Endothelial cell of umbilical vein (primary cell): Measurements from ENCODE around the gene DTX4.

Source experiments
- EZH2 ChIP-seq: IDR thresholded peaks from 2 replicates; pipeline ENCODE4 v1.6.1; 2012; ENCODE audit warnings: borderline replicate concordance, low read depth, mild to moderate bottlenecking, moderate library complexity, low read length, inconsistent platforms; ENCODE audit not compliant: severe bottlenecking
- FOS ChIP-seq: IDR thresholded peaks from 2 replicates; pipeline ENCODE4 v1.6.1; 2011; ENCODE audit warnings: mild to moderate bottlenecking, low read length, moderate library complexity, borderline replicate concordance; ENCODE audit not compliant: insufficient read depth
- JUN ChIP-seq: IDR thresholded peaks from 2 replicates; pipeline ENCODE4 v1.6.1; 2011; ENCODE audit warnings: borderline replicate concordance, low read depth; ENCODE audit not compliant: insufficient read length, insufficient read depth
- POLR2A ChIP-seq: IDR thresholded peaks from 2 replicates; pipeline ENCODE4 v1.6.1; 2012; ENCODE audit warnings: low read depth, mild to moderate bottlenecking, control low read depth, low read length
- POLR2AphosphoS5 ChIP-seq: IDR thresholded peaks from 2 replicates; pipeline ENCODE4 v1.6.1; 2012; ENCODE audit warnings: low read depth, mild to moderate bottlenecking, control low read depth, low read length, moderate library complexity; ENCODE audit not compliant: insufficient read depth
- TF ChIP-seq, protein P1 (sequence below), 2 donors: IDR thresholded peaks; 1 replicate in 1 of 2; 2 replicates in 1 of 2; pipeline ENCODE4 v1.5.1; 2011; ENCODE audit warnings: low read length in 2 of 2, mild to moderate bottlenecking in 2 of 2, moderate library complexity in 2 of 2, control low read depth in 1 of 2, inconsistent platforms in 1 of 2, low read depth in 1 of 2; ENCODE audit not compliant: insufficient read depth in 1 of 2; ENCODE audit errors: extremely low read depth in 1 of 2
- TF ChIP-seq, protein P2 (sequence below): IDR thresholded peaks from 2 replicates; pipeline ENCODE4 v1.6.1; 2011; ENCODE audit not compliant: insufficient read depth, insufficient read length

DNA sequence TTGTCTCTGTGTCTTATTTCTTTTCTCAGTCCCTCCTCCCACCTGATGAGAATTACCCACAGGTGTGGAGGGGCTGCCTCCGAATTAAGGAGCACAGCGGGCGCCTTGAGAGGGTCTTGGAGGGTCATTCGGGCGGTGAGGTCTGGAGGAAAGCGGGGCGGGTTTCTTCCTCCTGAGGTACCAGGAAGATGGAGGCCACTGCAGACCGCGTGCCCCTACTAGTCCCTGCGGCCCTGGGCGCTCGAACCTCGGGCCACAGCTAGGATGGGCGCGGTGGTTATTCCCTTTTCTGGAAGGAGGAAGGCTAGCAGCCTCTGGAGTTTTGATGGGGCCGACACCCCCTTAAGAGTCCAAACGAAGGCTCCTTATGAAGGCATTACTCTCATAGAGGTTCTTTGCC is 34.7 kb upstream of the DTX4 start:
- TF ChIP-seq, protein P1, sequence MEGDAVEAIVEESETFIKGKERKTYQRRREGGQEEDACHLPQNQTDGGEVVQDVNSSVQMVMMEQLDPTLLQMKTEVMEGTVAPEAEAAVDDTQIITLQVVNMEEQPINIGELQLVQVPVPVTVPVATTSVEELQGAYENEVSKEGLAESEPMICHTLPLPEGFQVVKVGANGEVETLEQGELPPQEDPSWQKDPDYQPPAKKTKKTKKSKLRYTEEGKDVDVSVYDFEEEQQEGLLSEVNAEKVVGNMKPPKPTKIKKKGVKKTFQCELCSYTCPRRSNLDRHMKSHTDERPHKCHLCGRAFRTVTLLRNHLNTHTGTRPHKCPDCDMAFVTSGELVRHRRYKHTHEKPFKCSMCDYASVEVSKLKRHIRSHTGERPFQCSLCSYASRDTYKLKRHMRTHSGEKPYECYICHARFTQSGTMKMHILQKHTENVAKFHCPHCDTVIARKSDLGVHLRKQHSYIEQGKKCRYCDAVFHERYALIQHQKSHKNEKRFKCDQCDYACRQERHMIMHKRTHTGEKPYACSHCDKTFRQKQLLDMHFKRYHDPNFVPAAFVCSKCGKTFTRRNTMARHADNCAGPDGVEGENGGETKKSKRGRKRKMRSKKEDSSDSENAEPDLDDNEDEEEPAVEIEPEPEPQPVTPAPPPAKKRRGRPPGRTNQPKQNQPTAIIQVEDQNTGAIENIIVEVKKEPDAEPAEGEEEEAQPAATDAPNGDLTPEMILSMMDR (IDR thresholded peaks at IDR 0.05; ENCODE audit: extremely low read depth in 1 of 2, insufficient read depth in 1 of 2, low read depth in 1 of 2, low read length in 2 of 2), result no peak
- TF ChIP-seq, protein P2, sequence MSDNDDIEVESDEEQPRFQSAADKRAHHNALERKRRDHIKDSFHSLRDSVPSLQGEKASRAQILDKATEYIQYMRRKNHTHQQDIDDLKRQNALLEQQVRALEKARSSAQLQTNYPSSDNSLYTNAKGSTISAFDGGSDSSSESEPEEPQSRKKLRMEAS, result no peak
- TF ChIP-seq POLR2A (no peak), EZH2 (no peak), POLR2AphosphoS5 (no peak), JUN (no peak), FOS (no peak)
